ENCODE measurements around the gene DNAJB14. TPM values are rescaled to one million over a fixed set of nuclear protein-coding genes. Genes with fewer than 3 reads are reported as not detected.

The DNAJB14 gene
- total RNA-seq, 1 experiment from 2014 or later = 41.5 TPM

- in situ Hi-C loops (cut with HindIII; ENCODE audit: low pct_unique_long_range_greater_than_20kb, low sequenced_read_pairs) (no loop called here), intact Hi-C loops (cut with micrococcal nuclease; ENCODE audit: unreplicated experiment) (no loop called here)
- TF ChIP-seq POLR2AphosphoS5 (IDR thresholded peaks at IDR 0.05; ENCODE audit: low read depth, low read length) (no peak), TCF7L2 (IDR thresholded peaks at IDR 0.05; ENCODE audit: low read depth, low read length) (no peak), REST (IDR thresholded peaks at IDR 0.05; ENCODE audit: insufficient read depth in 1 of 2, low read depth in 2 of 2, low read length in 1 of 2) (no peak), CTCF (IDR thresholded peaks at IDR 0.05) (no peak), SIN3A (IDR thresholded peaks at IDR 0.05; ENCODE audit: borderline replicate concordance, insufficient read depth, low read depth, low read length) (no peak)
- Histone ChIP-seq H3K27ac (ENCODE audit: low read length) (no peak overlapping the region), H3K4me1 (ENCODE audit: control insufficient read depth, insufficient read depth, low read length) (no peaks in the 10 kb centered on the region), H3K27me3 (ENCODE audit: control insufficient read depth, insufficient read depth, low read length) (no peaks in the 10 kb centered on the region), H3K36me3 (ENCODE audit: control insufficient read depth, insufficient read depth, low read length) (peaks cover 19% of the 10 kb centered on the region), H3K4me3 (ENCODE audit: low read depth in 2 of 2, low read length in 2 of 2) (no peak overlapping the region), H3K9me3 (ENCODE audit: control insufficient read depth, insufficient read depth, low read depth, low read length) (no peaks in the 10 kb centered on the region)
- ATAC-seq = no peak
- ChIA-PET CTCF (no interaction called here), POLR2A (no interaction called here)
- no peak for DNase-seq (ENCODE audit: low read depth, low spot score)
- BruUV-seq (replicated peaks) = no TSS peak
Observed at GRCh38 chr4:99878604-99879003, 67.8 kb downstream of the DNAJB14 start.

- Histone ChIP-seq H3K4me3 (ENCODE audit: low read depth in 2 of 2, low read length in 2 of 2) (no peak overlapping the region), H3K36me3 (ENCODE audit: control insufficient read depth, insufficient read depth, low read length) (peaks cover 12% of the 10 kb centered on the region), H3K9me3 (ENCODE audit: control insufficient read depth, insufficient read depth, low read depth, low read length) (no peaks in the 10 kb centered on the region), H3K27me3 (ENCODE audit: control insufficient read depth, insufficient read depth, low read length) (no peaks in the 10 kb centered on the region), H3K4me1 (ENCODE audit: control insufficient read depth, insufficient read depth, low read length) (no peaks in the 10 kb centered on the region), H3K27ac (ENCODE audit: low read length) (no peak overlapping the region)
- ChIA-PET POLR2A (no interaction called here), CTCF (no interaction called here)
- ATAC-seq (no peak), DNase-seq (ENCODE audit: low read depth, low spot score) (no peak)
- TF ChIP-seq POLR2AphosphoS5 (IDR thresholded peaks at IDR 0.05; ENCODE audit: low read depth, low read length) = no peak
- TF ChIP-seq REST (IDR thresholded peaks at IDR 0.05; ENCODE audit: insufficient read depth in 1 of 2, low read depth in 2 of 2, low read length in 1 of 2) = no peak
- TF ChIP-seq SIN3A (IDR thresholded peaks at IDR 0.05; ENCODE audit: borderline replicate concordance, insufficient read depth, low read depth, low read length) = no peak
- TF ChIP-seq CTCF (IDR thresholded peaks at IDR 0.05) = no peak
- no peak for TF ChIP-seq TCF7L2 (IDR thresholded peaks at IDR 0.05; ENCODE audit: low read depth, low read length)
- intact Hi-C loops (cut with micrococcal nuclease; ENCODE audit: unreplicated experiment) = no loop called here
- in situ Hi-C loops (cut with HindIII; ENCODE audit: low pct_unique_long_range_greater_than_20kb, low sequenced_read_pairs) = no loop called here
- BruUV-seq (replicated peaks) = no TSS peak
Observed at GRCh38 chr4:99876946-99877345, 69.5 kb downstream of the DNAJB14 start.

All from Panc1 (cell line).